Islet precursor cell (in vitro differentiated cells): ENCODE measurements around the gene RAB37.

ENCODE experiments used
- DNase-seq: peaks from one replicate; pipeline ENCODE4 v3.0.0-alpha.2; 2018

Gene RAB37, protein sequence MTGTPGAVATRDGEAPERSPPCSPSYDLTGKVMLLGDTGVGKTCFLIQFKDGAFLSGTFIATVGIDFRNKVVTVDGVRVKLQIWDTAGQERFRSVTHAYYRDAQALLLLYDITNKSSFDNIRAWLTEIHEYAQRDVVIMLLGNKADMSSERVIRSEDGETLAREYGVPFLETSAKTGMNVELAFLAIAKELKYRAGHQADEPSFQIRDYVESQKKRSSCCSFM

DNA sequence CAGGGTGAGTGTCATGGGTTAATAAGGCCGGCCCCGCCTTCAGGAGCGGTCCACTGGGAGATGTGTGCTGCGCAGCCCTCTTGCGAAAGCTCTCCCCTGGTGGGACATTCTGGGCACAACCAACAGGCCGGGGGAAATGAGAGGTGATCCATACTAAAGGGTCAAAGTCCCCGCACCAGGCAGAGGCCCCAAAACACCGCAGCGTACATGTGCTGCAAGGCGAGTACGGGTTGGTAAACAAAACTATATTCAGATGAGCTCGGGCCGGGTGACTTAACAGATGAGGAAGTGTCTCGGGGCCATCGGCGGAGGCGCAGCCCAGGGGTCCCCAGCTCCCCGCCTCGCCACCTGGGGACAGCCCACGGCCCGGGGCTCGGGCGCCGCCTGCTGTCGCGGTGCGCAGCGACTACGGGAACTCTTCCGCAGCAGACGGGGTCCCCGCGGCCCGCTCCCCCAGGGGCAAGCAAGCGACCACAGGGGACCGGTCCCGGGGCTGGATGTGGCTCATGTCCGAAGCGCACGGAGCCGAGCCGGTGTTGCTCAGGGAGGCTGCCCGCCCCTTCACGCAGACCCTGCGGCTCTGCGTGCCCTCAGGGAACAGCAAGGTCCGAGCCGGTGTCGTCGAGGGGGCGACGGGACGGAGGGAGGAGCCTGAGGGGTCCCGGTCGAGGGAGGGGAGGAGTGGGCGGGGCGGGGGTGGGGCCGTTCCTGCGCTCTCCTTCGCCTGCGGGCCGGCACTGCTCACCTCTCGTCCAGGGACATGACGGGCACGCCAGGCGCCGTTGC is at the start of gene RAB37:
Gene RAB37, plus strand, starts transcription at position 744 of the 786 bp plus-strand sequence. Its CDS starts 17 bp downstream, at position 761.
- peak; percentile 82 for DNase-seq

DNA sequence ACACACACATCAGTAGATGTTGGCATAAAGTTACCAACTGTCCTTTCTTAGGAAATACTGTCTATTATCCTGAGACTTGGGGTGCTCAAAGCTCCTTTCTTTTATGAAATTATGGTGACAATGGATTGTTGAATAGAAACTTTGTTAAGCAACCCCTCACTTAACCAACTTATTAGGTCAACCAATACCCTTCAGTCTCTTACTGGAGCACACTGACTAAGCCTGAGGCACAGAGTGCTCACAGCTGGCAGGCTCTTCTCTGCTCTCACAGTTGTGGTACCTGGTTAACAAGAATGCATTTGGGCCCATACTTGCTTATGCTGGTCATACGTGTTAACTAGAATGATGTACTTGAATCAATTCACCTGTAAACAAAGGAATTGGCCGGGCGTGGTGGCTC is 49.2 kb upstream of the RAB37 start:
- no peak for DNase-seq

DNA sequence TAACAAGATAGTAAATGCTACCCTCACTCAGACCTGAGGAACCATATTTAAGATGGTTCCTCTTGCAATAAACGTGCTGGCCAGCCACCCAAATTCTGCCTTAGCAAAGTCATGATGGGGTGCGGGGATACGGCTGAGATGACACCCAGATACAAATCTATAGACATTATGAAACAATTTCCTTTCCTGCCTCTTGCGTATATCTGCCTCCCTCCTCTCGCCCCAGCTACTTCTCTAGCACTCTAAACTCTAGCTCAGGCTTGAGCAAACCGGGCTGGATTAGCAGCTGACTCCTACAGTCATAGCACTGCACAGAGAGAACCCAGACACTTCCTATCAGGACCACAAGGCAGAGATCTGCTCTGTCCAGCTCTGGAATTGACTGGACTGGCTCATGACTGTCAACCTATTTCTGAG is 46.6 kb upstream of the RAB37 start:
- DNase-seq: no peak

DNA sequence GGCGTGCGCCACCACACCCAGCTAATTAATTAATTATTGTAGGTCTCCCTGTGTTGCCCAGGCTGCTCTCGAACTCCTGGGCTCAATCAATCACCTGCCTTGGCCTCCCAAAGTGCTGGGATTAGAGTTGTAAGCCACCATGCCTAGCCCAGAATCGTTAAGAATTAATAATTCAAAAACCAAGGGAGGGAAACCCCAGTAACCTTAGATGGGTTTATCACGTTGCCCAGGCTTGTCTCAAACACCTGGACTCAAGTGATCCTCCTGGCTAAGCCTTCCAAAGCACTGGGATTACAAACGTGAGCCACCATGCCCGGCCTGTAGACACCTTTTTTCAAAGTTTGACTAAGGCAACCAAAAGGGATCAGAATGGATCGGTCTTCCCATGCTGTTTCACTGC is 45.9 kb upstream of the RAB37 start:
- no peak for DNase-seq

DNA sequence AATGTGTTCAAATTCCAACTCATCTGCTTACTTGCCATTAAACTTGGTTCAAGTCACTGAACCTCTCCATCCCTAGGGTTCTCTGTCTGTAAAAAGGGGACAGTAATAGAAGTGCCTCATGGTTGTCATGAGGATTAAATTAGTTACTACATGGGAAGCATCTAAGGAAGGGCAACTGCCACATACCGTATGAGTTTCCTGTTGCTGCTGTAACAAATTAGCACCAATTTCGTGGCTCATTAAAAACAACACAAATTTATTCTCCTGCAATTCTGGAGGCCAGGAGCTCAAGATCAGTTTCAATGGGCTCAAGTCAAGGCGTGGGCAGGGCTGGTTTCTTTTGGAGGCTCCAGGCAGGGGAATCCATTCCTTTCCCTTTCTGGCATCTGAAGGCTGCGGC is 43.0 kb upstream of the RAB37 start:
- DNase-seq: no peak

DNA sequence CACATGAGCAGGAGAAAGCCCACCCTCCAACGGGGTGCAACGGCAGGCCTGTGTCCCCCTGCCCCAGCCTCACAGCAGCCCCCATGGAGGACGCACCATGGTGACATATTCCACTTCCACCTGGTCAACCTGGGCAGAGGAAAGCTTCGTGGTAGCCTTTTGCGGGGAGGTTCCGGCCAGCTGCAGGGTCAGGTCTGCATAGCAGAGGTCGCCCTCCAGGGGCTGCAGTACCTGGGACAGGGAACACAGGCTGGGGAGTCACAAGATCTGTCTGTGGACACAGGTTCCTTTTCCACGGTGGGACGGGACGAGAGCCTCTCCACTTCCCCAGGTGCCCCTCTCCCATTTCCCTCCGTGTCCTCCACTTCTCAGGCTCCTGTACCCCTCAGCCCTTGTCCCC is 41.4 kb upstream of the RAB37 start:
- no peak for DNase-seq

DNA sequence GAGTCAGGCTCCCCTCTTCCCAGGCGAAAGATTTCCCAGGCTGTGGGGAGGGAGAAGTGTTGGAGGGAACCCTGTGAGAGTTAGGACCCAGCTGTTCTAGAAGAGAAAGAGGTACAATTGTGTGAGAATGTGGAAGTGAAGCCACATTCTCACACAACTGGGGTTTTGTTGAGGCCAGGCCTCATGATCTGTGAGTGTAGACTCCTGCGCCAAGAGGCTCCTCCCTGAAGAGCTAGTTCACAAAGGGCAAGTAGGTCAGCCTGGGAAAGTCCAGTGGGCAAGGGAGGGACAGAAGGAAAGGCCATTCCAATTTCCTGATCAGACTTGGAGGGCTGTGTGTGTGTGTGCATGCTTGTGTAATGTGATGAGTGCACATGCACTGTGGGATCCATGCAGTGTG is 39.5 kb upstream of the RAB37 start:
- DNase-seq: no peak

DNA sequence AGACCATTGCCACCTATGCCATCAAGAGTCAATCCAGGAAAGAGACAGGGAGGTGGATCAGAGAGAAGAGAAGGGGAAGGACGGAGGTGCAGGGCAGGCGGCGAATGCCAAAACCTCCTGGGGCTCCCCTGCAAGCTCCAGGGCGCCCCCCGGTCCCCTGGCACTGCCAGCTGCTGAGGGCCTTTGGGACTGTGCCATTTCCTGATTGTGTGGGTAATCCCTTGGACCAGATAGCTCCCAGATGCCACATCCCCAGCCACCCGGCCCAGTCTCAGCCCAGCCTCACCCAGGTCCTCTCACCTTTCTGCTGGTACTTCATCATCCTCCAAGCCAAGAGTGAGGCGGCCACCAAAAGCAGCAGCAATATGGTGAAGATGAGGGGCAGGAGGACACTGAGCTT is 39.0 kb upstream of the RAB37 start:
- no peak for DNase-seq

DNA sequence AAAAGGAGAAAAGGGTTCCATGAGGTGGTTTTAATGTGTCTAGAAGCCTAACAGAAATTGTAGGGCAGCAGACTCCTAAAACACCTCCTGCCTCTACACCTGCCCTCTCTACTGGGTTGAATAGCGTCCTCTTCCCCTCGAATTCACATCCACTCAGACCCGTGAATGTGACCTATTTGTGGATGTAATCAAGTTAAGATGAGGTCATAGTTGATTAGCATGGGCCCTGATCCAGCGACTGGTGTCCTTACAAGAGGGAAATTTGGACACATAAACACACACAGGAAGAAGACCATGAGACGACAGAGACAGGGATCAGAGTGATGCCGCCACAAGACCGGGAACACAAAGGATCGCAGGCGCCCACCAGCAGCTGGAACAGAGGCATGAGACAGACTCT is 37.8 kb upstream of the RAB37 start:
- no peak for DNase-seq

DNA sequence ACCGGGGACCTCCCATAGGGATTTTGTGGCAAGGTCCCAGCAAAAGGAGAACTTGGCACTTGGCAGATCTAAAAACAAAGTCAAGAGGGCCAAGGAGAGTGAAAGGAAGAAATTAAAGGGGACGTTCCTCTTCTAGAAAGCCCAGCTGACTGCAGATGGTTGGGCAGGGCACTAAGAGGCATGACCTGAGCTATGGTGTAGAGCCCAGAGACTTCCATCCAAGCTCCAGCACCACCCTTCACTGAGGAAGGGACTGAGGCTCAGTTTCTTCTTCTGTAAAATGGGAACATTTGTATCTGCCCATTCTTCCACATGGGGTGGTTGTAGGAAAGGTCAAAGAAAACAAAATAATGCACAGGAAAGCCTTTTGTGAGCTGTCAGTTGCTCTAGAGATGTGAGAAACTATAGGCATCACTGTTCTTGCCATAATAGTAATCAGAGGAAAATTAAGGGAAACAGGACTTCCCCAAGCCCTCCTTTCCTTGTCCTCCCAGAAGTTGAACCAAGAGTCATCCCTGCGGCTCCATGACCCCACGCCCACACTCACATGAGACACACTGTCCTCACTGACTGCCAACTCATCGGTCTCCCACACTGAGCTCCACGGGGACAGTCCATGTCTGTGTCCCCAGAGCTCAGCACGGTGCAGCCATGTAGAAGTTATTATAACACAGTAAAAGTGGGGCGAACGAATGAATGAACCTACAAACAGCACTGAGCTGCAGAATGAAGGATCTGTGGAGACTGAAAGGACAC is 34.8 kb upstream of the RAB37 start:
- no peak for DNase-seq

DNA sequence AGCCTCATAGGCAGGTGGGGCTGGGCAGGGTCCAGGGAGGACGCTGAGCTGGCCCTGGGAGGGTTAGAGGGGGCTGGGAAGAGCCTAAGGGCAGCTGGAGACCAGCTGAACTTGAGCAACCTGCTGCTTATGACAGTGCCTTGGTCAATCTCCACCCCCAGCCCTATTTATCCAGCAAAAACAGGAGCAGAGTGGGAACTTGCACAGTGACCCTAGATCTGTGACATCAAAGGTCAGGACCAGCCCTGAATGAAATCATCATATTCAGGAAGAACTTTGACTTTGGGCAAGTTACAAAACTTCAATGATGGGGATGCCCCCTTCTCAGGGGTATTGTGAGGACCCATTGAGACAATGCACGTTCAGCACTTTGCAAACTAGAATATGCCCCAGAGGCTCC is 33.7 kb upstream of the RAB37 start:
- no peak for DNase-seq

DNA sequence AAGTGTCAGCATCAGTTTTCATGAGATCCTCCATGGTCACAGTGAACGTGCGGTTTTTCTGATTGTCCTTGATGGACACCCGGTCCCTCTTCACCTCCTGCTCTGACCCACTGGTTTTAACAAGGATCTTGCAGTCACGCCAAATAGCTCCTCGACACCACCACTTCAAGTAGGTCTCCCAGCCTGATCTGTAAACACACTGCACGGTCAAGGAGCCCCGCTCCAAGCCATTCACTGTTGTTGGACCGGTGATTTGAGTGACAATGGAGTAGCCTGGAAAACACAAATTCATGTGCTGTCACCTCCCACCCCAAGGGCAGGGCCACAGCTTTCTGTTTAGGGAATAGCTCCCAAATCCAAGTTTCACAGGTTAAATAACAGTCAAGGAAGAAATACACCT is 32.5 kb upstream of the RAB37 start:
- no peak for DNase-seq

DNA sequence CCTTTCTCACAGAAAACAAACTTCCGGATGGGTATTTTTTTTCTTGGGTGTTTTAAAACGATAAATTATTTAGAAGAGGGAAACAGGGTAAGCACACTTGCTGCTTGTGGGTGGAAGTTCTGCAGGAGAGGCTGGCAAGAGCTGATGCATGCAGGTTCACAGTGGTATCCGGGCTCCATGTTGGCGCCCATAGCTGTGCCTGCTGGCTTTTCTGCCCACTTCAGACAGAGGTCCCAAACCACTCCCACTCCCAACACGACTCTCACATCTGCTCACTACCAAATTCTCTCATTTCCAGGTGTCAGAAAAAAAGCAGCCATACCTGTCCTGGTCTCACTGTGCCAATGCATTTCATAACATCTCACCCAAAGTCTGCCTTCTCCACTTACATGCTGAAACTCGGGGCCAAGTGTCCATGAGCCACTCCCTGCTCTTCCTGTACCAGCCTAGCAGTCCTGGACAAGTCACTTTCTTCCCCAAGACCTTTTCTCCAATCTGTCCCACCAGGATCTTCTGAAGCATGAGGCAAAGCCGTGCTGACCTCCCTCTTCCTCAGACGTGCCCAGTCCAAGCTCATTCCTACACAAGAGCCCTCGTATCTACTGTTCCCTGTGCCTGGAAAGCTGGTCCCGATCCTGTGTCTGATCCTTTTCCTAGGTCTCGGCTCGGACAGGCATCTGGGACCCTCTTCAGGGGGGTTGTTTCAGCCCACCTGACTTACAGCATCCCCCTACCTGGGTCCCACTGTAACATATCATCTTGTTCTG is 25.8 kb upstream of the RAB37 start:
- DNase-seq: no peak

DNA sequence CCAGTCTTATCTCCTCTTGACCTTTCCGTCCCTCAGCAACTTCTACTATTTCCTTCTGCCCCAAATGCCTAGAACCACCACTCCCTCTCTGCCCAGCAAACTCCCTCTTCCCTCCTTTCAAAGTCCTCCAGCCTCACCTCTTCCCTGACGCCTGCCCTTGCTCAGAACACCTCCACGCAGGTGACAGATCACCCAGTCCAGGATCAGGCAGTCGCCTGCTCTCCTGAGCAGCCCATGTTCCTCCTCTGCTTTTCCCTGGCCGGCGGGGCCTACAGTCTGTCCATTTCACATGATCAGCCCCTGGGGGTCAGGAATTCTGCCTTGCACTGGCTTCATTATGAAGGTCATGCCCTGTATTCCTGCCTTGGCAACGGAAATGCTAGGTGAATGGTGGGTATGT is 24.8 kb upstream of the RAB37 start:
- DNase-seq: no peak

DNA sequence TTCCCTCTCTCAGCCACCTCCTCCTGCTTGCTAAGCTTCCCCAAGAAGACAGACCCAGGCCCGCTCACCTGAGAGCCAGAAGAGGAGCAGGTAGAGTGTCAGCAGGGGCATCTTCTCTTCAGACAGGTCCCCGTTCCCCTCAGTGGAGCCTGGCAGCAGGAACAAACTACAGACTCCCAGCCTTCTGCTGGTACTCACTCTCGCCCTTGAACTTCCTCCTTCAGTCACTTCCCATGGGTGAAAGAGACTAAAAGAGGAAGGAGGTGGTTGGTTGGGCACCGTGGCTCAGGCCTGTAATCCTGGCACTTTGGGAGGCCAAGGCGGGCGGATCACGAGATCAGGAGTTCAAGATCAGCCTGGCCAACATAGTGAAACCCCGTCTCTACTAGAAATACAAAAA is 24.3 kb upstream of the RAB37 start, which contains the start of gene CD300LF:
Gene CD300LF, minus strand, starts transcription at position 168 of the 400 bp plus-strand sequence. Its CDS starts 57 bp downstream, at position 111.
- no peak for DNase-seq

DNA sequence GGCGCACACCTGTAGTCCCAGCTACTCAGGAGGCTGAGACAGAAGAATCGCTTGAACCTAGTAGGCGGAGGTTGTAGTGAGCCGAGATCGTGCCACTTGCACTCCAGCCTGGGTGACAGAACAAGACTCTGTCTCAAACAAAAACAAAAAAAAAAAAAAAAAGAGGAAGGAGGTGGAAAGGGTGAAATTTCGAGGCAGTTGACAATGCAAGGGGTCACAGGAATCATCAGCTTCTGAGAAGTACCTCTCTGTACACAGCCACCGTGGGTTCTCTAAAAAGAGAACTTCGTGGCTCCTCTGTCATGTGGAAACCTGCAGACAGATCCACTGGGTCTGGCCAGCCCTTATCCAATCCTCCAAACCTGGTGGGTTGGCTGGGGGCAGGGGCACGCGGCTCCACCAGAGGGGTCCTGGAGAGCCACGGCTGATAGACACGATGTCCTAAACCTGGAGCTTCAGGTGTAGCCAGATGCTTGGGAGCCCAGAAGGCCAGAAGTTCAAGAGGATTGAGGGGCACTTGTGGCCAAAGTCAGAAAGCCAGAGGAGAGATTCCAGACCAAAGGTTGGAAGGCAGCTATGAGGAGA is 23.8 kb upstream of the RAB37 start:
- no peak for DNase-seq

DNA sequence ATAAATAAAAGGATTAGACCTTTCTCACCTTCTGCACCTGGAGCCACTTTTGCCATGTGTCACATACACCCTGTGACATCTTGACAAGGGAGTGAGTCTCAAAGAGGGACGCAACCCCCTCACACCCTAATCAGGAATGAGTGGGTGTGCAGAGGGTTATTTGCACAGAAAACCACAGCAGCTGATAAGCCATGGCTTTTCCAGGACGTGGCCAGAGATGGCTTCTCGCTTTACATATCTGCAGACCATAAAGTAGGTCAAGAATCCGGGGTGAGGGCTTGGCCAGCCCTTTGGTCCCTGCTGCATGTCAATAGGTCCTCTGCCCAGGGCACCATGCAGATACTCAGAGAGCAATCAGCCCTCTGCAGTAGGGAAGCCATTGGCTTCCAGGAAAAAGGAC is 21.9 kb upstream of the RAB37 start:
- no peak for DNase-seq

DNA sequence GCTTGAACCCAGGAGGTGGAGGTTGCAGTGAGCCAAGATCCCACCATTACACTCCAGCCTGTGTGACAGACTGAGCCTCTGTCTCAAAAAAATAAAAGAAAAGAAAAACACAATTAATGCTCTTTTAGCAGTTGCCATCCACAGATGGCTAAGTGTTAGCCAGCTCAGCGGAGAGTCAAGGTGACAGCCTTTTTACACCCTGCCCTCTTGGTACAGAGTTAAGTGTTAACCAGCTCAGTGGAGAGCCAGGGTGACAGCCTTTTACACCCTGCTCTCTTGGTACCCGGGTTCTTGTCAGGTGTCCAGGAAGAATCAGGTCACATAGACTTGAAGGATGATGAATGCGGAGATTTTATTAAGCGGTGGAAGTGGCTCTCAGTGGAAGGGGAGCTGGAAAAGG is 16.6 kb upstream of the RAB37 start:
- DNase-seq: no peak

DNA sequence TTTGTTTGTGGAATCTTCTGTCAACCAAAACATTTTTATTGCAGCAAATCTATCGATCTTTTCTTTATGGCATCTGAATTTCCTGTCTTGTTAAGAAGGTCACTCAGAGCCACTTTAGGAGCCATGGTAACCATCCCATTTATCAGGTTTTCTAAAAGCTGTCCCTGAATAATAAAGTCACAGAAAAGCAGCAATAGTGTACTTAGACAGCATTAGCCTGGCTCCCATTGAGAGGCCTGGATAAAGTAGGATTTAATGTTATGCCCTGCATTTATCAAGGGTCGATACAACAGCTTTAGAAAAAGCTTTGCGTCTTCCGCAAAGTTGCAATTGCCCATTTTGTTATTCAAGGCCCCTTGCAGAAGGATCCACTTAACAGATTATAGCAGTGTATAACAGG is 14.3 kb upstream of the RAB37 start:
- DNase-seq: no peak

DNA sequence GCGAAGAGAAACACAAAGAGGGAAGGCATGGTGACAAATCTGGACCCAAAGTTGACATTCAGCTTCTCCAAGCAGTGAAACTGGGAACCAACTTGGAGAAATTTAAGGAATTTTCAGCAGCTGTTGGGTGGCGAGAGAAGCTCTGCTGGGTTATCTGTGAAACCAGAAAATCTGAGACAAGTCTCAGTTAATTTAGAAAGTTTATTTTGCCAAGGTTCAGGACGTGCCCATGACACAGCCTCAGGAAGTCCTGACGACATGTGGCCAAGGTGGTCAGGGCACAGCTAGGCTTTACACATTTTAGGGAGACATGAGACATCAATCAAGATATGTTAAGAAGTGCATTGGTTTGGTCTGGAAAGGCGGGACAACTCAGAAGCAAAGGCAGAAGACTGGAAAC is 13.2 kb upstream of the RAB37 start:
- DNase-seq: no peak

DNA sequence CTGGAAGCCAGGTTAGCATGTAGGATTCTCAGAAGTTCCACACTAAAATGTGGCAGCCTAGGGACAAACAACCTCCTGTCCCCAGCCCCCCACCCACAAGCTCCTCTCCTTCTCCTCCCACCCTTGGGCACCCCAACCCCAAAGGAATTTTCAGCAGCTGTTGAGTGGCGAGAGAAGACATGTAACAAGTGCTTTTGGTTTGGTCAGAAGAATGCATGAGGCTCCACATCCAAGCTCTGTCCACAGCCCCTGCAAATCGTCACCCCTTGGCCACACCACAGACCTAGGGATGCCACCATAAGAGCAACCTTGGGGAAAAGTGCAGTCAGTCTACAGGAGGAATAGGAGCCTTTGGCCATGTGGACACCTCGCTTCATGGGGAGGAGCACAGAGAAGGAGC is 11.9 kb upstream of the RAB37 start:
- DNase-seq: no peak

DNA sequence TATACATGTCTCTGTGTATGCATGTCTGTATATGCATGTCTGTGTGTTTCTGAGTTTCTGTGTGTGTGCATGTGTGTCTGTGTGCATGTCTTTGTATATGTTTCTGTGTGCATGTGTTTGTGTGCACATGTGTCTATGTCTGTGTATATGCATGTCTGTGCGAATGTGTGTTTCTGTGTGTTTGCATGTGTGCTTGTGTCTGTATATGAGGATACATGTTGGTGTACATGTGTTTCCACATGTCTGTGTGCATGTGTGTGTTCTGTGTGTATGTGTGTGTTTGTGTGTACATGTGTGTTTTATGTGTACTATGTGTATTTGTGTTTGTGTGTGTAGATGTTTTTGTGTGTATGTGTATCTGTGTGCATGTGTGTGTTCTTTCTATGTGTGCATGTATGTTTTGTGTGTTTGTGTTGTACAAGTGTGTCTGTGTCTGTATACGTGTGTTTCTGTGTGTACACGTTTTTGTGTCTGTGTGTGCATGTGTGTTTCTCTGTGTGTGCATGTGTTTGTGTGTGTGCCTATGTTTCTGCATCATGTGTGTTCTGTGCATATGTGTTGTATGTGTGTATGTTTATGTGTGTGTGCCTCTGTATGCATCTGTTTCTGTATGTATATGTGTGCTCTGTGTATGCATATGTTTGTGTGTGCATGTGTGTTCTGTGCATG is 8.9 kb upstream of the RAB37 start:
- no peak for DNase-seq
